HL-60 (cell line): ENCODE data around the gene ADCYAP1R1.

ENCODE experiments used
- DNase-seq, 2 experiments: peaks; one replicate each; pipeline ENCODE4 v3.0.0-alpha.2; 2010 to 2020; ENCODE audit warnings: low read depth in 1 of 2, low spot score in 1 of 2
- H3K27ac ChIP-seq: fragments of 250-450 bp; sonication (Bioruptor Pico); replicated peaks from 2 replicates; pipeline ENCODE4 v1.5.1; 2020; ENCODE audit warnings: mild to moderate bottlenecking, moderate library complexity
- H3K27me3 ChIP-seq: fragments of 250-450 bp; sonication (Bioruptor Pico); 2 replicates; pipeline ENCODE4 v1.5.1; 2021; ENCODE audit warnings: mild to moderate bottlenecking, moderate library complexity; ENCODE audit not compliant: insufficient read depth, poor library complexity, severe bottlenecking
- H3K4me3 ChIP-seq: replicated peaks from 2 replicates; pipeline ENCODE4 v1.5.1; 2011; ENCODE audit warnings: mild to moderate bottlenecking, control low read depth, low read length; ENCODE audit not compliant: insufficient read depth
- CTCF ChIP-seq: IDR thresholded peaks from one replicate; pipeline ENCODE4 v1.5.1; 2011; ENCODE audit warnings: low read length, control low read depth, inconsistent platforms; ENCODE audit not compliant: insufficient read depth
- GABPA ChIP-seq: IDR thresholded peaks from 2 replicates; pipeline ENCODE4 v1.6.1; 2012; ENCODE audit warnings: low read depth
- POLR2AphosphoS5 ChIP-seq: IDR thresholded peaks from 2 replicates; pipeline ENCODE4 v1.6.1; 2012; ENCODE audit warnings: low read depth
- REST ChIP-seq: IDR thresholded peaks from 2 replicates; pipeline ENCODE4 v1.6.1; 2012; ENCODE audit warnings: low read depth; ENCODE audit not compliant: insufficient replicate concordance
- SPI1 ChIP-seq: IDR thresholded peaks from 2 replicates; pipeline ENCODE4 v1.6.1; 2012; ENCODE audit warnings: low read depth, mild to moderate bottlenecking, borderline replicate concordance

Gene ADCYAP1R1

GRCh38 chr7:31075086-31075405 lies 22.9 kb downstream of the ADCYAP1R1 start:
- TF ChIP-seq POLR2AphosphoS5 (no peak), REST (no peak), SPI1 (no peak), GABPA (no peak), CTCF (no peak)

GRCh38 chr7:31076051-31076450 lies 23.9 kb downstream of the ADCYAP1R1 start:
- H3K4me3 ChIP-seq, result no peak overlapping the region
- TF ChIP-seq POLR2AphosphoS5 (no peak), GABPA (no peak), REST (no peak), CTCF (no peak), SPI1 (no peak)
- H3K27ac ChIP-seq, result no peak overlapping the region
- no peak for DNase-seq
- peaks cover 3% of the 10 kb centered on the region for H3K27me3 ChIP-seq

More at GRCh38 chr7:31075086-31075405, 22.9 kb downstream of the ADCYAP1R1 start:
- no peak for DNase-seq
- H3K27me3 ChIP-seq, result peaks cover under 1% of the 10 kb centered on the region
- no peak overlapping the region for H3K4me3 ChIP-seq
- no peak overlapping the region for H3K27ac ChIP-seq

GRCh38 chr7:31076641-31077310 lies 24.7 kb downstream of the ADCYAP1R1 start:
- H3K4me3 ChIP-seq, result no peak overlapping the region
- H3K27me3 ChIP-seq, result peaks cover 5% of the 10 kb centered on the region
- no peak for DNase-seq
- no peak for TF ChIP-seq SPI1
- no peak for TF ChIP-seq POLR2AphosphoS5
- TF ChIP-seq REST, result no peak
- TF ChIP-seq GABPA, result no peak
- no peak for TF ChIP-seq CTCF
- no peak overlapping the region for H3K27ac ChIP-seq
